Cardiac fibroblast (primary cell): ENCODE results near the gene HSPB2.

Source experiments
- DNase-seq, 2 donors: peaks; one replicate each; pipeline versions ENCODE4 v3.0.0 to v3.0.0-alpha.2; 2010; ENCODE audit warnings: low read depth in 2 of 2
- H3K4me3 ChIP-seq, 2 donors: replicated peaks in 1 of 2; 1 replicate in 1 of 2; 2 replicates in 1 of 2; pipeline ENCODE4 v1.5.1; 2011; ENCODE audit warnings: low read depth in 2 of 2, low read length in 2 of 2, mild to moderate bottlenecking in 2 of 2, moderate library complexity in 1 of 2
- CTCF ChIP-seq: IDR thresholded peaks from one replicate; pipeline ENCODE4 v1.5.1; 2011; ENCODE audit warnings: low read depth, mild to moderate bottlenecking, low read length, inconsistent platforms

Gene HSPB2

GRCh38 chr11:111949519-111950426 lies 37.2 kb downstream of the HSPB2 start:
- no peak overlapping the region for H3K4me3 ChIP-seq
- no peak for TF ChIP-seq CTCF
- peak in 1 of 2 donors; percentile 33 for DNase-seq

- TF ChIP-seq CTCF, result no peak
- no peak for DNase-seq
- no peak overlapping the region for H3K4me3 ChIP-seq
These were observed 39.0 kb downstream of the HSPB2 start for GRCh38 chr11:111951565-111951964.

GRCh38 chr11:111954154-111954553 lies 41.6 kb downstream of the HSPB2 start:
- DNase-seq, result no peak
- no peak for TF ChIP-seq CTCF
- no peak overlapping the region for H3K4me3 ChIP-seq

GRCh38 chr11:111957663-111958444 lies 45.3 kb downstream of the HSPB2 start:
- no peak overlapping the region for H3K4me3 ChIP-seq
- TF ChIP-seq CTCF, result no peak
- DNase-seq, result no peak

- no peak for TF ChIP-seq CTCF
- no peak overlapping the region for H3K4me3 ChIP-seq
- DNase-seq, result peak in 1 of 2 donors; percentile 40
These were observed 48.4 kb downstream of the HSPB2 start for GRCh38 chr11:111960916-111961315.

GRCh38 chr11:111961389-111962300 lies 49.1 kb downstream of the HSPB2 start:
- no peak overlapping the region for H3K4me3 ChIP-seq
- TF ChIP-seq CTCF, result no peak
- DNase-seq, result no peak
